IMR-90 (cell line): Measurements from ENCODE around the gene LMBR1L. TPM values are rescaled to one million over a fixed set of nuclear protein-coding genes. Genes with fewer than 3 reads are reported as not detected.

Experiments
- ATAC-seq: fragments of 200-7000 bp; cut with Tn5 transposase; 2 replicates; pipeline ENCODE4 v1.9.1; 2020; ENCODE audit warnings: low read depth, mild to moderate bottlenecking, moderate library complexity
- BruUV-seq: library from RNA; stranded (reverse); fragments of 400-500 nt; replicated peaks from 2 replicates; lab custom pipeline; 2021; lab: Mats Ljungman, UMichigan
- CTCF ChIA-PET: fragments of 300-600 bp; formaldehyde crosslinking; extraction: SDS; loops from one replicate; lab custom pipeline; 2021; ENCODE audit warnings: antibody characterized with exemption; lab: Yijun Ruan, JAX
- POLR2A ChIA-PET: fragments of 300-600 bp; sonication (Branson Sonifier 250); formaldehyde crosslinking; loops from one replicate; lab custom pipeline; 2022; ENCODE audit warnings: antibody characterized with exemption; ENCODE audit not compliant: unreplicated experiment; lab: Charles Lee
- DNase-seq: peaks from one replicate; pipeline ENCODE4 v3.0.0; 2013
- H2AFZ ChIP-seq: replicated peaks from 2 replicates; pipeline ENCODE3; 2013; ENCODE audit warnings: low read length, mild to moderate bottlenecking; ENCODE audit not compliant: poor library complexity
- H2AK5ac ChIP-seq: 2 replicates; pipeline ENCODE4 v1.6.1; 2013; ENCODE audit warnings: low read depth, low read length, inconsistent platforms
- H2AK9ac ChIP-seq: replicated peaks from 2 replicates; pipeline ENCODE3; 2013; ENCODE audit warnings: mild to moderate bottlenecking, low read depth, low read length, moderate library complexity; ENCODE audit not compliant: poor library complexity
- H2BK120ac ChIP-seq: 2 replicates; pipeline ENCODE4 v1.6.1; 2013; ENCODE audit warnings: low read depth, low read length, inconsistent platforms
- H2BK15ac ChIP-seq: 3 replicates; pipeline ENCODE4 v1.6.1; 2013; ENCODE audit warnings: low read depth, low read length, inconsistent platforms
- H2BK20ac ChIP-seq: 2 replicates; pipeline ENCODE4 v1.6.1; 2013; ENCODE audit warnings: low read depth, mild to moderate bottlenecking, inconsistent platforms, low read length, moderate library complexity
- H2BK5ac ChIP-seq: 2 replicates; pipeline ENCODE4 v1.6.1; 2013; ENCODE audit warnings: mild to moderate bottlenecking, low read depth, low read length, inconsistent platforms; ENCODE audit not compliant: poor library complexity, severe bottlenecking
- H3K14ac ChIP-seq: replicated peaks from 2 replicates; pipeline ENCODE4 v1.6.1; 2013; ENCODE audit warnings: low read depth, low read length, inconsistent platforms
- H3K18ac ChIP-seq: 2 replicates; pipeline ENCODE4 v1.6.1; 2013; ENCODE audit warnings: low read depth, low read length, control low read depth
- H3K23ac ChIP-seq: 2 replicates; pipeline ENCODE4 v1.6.1; 2013; ENCODE audit warnings: low read depth, low read length, inconsistent platforms
- H3K27ac ChIP-seq: 2 replicates; pipeline ENCODE4 v1.5.1; 2013; ENCODE audit warnings: mild to moderate bottlenecking, control low read depth, low read length; ENCODE audit not compliant: insufficient read depth
- H3K27me3 ChIP-seq: 2 replicates; pipeline ENCODE4 v1.6.1; 2013; ENCODE audit warnings: low read length; ENCODE audit not compliant: control insufficient read depth, insufficient read depth
- H3K36me3 ChIP-seq: 2 replicates; pipeline ENCODE4 v1.6.1; 2013; ENCODE audit warnings: low read length, mixed read lengths; ENCODE audit not compliant: control insufficient read depth, insufficient read depth
- H3K4ac ChIP-seq: 2 replicates; pipeline ENCODE4 v1.6.1; 2013; ENCODE audit warnings: low read depth, low read length, inconsistent platforms
- H3K4me1 ChIP-seq: 2 replicates; pipeline ENCODE4 v1.6.1; 2013; ENCODE audit warnings: low read length, mixed read lengths; ENCODE audit not compliant: control insufficient read depth, insufficient read depth
- H3K4me2 ChIP-seq: 2 replicates; pipeline ENCODE4 v1.6.1; 2013; ENCODE audit warnings: low read depth, mild to moderate bottlenecking, control low read depth, low read length, moderate library complexity
- H3K4me3 ChIP-seq: 2 replicates; pipeline ENCODE4 v1.5.1; 2013; ENCODE audit warnings: low read depth, mild to moderate bottlenecking, control low read depth, low read length, moderate library complexity; ENCODE audit not compliant: insufficient read depth
- H3K56ac ChIP-seq: 2 replicates; pipeline ENCODE4 v1.6.1; 2013; ENCODE audit warnings: low read length, inconsistent platforms; ENCODE audit not compliant: insufficient read depth; ENCODE audit errors: extremely low read depth
- H3K79me1 ChIP-seq, 2 experiments: 2 replicates each; pipeline ENCODE4 v1.6.1; 2013; ENCODE audit warnings: low read length in 2 of 2, inconsistent platforms in 1 of 2, low read depth in 1 of 2
- H3K9ac ChIP-seq: 2 replicates; pipeline ENCODE4 v1.6.1; 2013; ENCODE audit warnings: low read depth, low read length, control low read depth
- H3K9me1 ChIP-seq: 2 replicates; pipeline ENCODE4 v1.6.1; 2013; ENCODE audit warnings: low read length, inconsistent platforms; ENCODE audit not compliant: insufficient read depth
- H3K9me3 ChIP-seq: 2 replicates; pipeline ENCODE4 v1.6.1; 2013; ENCODE audit warnings: low read length; ENCODE audit not compliant: control insufficient read depth, insufficient read depth
- H4K20me1 ChIP-seq: 2 replicates; pipeline ENCODE4 v1.6.1; 2013; ENCODE audit warnings: low read length, inconsistent platforms; ENCODE audit not compliant: insufficient read depth
- H4K5ac ChIP-seq: 2 replicates; pipeline ENCODE4 v1.6.1; 2013; ENCODE audit warnings: mild to moderate bottlenecking, low read depth, low read length, control low read depth
- H4K8ac ChIP-seq, 2 experiments: 2 replicates each; pipeline ENCODE4 v1.6.1; 2013; ENCODE audit warnings: low read depth in 2 of 2, low read length in 2 of 2, control low read depth in 1 of 2, inconsistent platforms in 1 of 2
- H4K91ac ChIP-seq: 2 replicates; pipeline ENCODE4 v1.6.1; 2013; ENCODE audit warnings: low read depth, low read length, inconsistent platforms; ENCODE audit not compliant: insufficient read depth
- BHLHE40 ChIP-seq: fragments of 150-350 bp; IDR thresholded peaks from 2 replicates; pipeline ENCODE4 v1.6.1; 2016; ENCODE audit warnings: mild to moderate bottlenecking, low read depth, low read length
- CHD1 ChIP-seq: IDR thresholded peaks from 2 replicates; pipeline ENCODE4 v1.6.1; 2012; ENCODE audit warnings: low read depth, low read length, improper control_type of control experiment
- FOS ChIP-seq: fragments of 150-350 bp; IDR thresholded peaks from 2 replicates; pipeline ENCODE4 v1.6.1; 2016; ENCODE audit warnings: low read depth, low read length
- MAZ ChIP-seq: IDR thresholded peaks from 2 replicates; pipeline ENCODE4 v1.6.1; 2012; ENCODE audit warnings: low read depth, mild to moderate bottlenecking, low read length, improper control_type of control experiment, moderate library complexity, borderline replicate concordance
- MXI1 ChIP-seq: IDR thresholded peaks from 2 replicates; pipeline ENCODE4 v1.6.1; 2012; ENCODE audit warnings: low read depth, mild to moderate bottlenecking, low read length, moderate library complexity, borderline replicate concordance
- NFE2L2 ChIP-seq: fragments of 150-350 bp; IDR thresholded peaks from 2 replicates; pipeline ENCODE4 v1.6.1; 2016; ENCODE audit warnings: low read depth, mild to moderate bottlenecking, low read length
- RAD21 ChIP-seq: IDR thresholded peaks from 2 replicates; pipeline ENCODE4 v1.6.1; 2012; ENCODE audit warnings: low read length, improper control_type of control experiment
- RCOR1 ChIP-seq: IDR thresholded peaks from 2 replicates; pipeline ENCODE4 v1.6.1; 2012; ENCODE audit warnings: mild to moderate bottlenecking, low read length, improper control_type of control experiment; ENCODE audit not compliant: insufficient replicate concordance
- RFX5 ChIP-seq: IDR thresholded peaks from 2 replicates; pipeline ENCODE4 v1.8.0; 2012; ENCODE audit warnings: low read depth, mild to moderate bottlenecking, low read length, moderate library complexity
- SMC3 ChIP-seq: fragments of 150-350 bp; IDR thresholded peaks from 2 replicates; pipeline ENCODE4 v1.6.1; 2016; ENCODE audit warnings: low read depth, mild to moderate bottlenecking, antibody characterized with exemption, low read length, moderate library complexity
- WGBS, 2 experiments: methylation state at CpG; one replicate each; pipeline versions ENCODE4 v1.1.5 to v1.1.7; 2013; ENCODE audit warnings: missing lambda C conversion rate in 2 of 2; ENCODE audit not compliant: insufficient read length in 1 of 2; ENCODE audit errors: extremely low coverage in 2 of 2; 5-methylcytosine and 5-hydroxymethylcytosine counted together
- dilution Hi-C: fragments of 300-500 bp; cut with HindIII; formaldehyde crosslinking; loops from one replicate; pipeline ENCODE4 v1.14.3; 2018; ENCODE audit warnings: low sequenced_read_pairs; ENCODE audit not compliant: unreplicated experiment
- in situ Hi-C: fragments of 300-500 bp; cut with MboI; formaldehyde crosslinking; loops from 3 replicates; pipeline ENCODE4 v1.14.3; 2019; ENCODE audit warnings: low sequenced_read_pairs, inconsistent platforms, mixed read lengths
- intact Hi-C: fragments of 100-400 bp; cut with micrococcal nuclease; formaldehyde crosslinking; loops from 2 replicates; pipeline ENCODE4 v1.10.0; 2022
- polyA plus RNA-seq, 3 experiments: library from polyadenylated mRNA; depleted of rRNA; stranded (reverse); fragments of >200 nt; gene quantifications; 2 replicates each; pipeline ENCODE4 v1.2.3, GENCODE V29; 2012; ENCODE audit warnings: low replicate concordance in 1 of 3
- total RNA-seq: library from RNA; depleted of rRNA; stranded (reverse); fragments of >200 nt; gene quantifications from 2 replicates; pipeline ENCODE4 v1.2.3, GENCODE V29; 2012
- TF ChIP-seq, protein P1 (sequence below): fragments of 150-350 bp; IDR thresholded peaks from 2 replicates; pipeline ENCODE4 v1.6.1; 2016; ENCODE audit warnings: low read depth, mild to moderate bottlenecking, low read length, moderate library complexity, borderline replicate concordance
- TF ChIP-seq, protein P2 (sequence below): fragments of 150-350 bp; IDR thresholded peaks from 2 replicates; pipeline ENCODE4 v1.6.1; 2017; ENCODE audit warnings: mild to moderate bottlenecking, antibody characterized with exemption, low read length, low read depth

LMBR1L gene
- total and polyA plus RNA-seq, 2 of the 4 experiments (the other 2 are of a cell fraction), result 33.0 to 44.6 TPM

DNA sequence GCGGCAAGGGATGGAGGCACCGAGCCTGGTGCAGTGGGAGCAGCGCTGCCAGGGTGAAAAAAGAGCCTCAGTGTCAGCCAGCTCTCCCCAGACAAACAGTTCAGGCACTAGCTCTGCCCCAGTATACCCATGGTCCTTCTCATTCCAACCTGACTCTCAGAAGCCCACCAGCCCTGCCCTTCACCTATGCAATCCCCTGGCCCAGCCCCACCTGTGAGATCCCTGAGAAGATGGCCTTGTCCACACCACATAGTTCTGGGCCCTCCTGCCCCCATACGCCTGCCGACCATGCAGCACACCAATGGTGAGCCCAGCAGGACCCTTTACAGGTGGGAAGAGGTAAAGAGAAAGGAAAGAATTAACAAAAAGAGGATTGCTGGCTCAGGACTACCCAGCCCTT is 56.6 kb downstream of the LMBR1L start:
- Histone ChIP-seq H4K91ac (no peak overlapping the region), H3K4me3 (no peak overlapping the region), H2BK5ac (no peak overlapping the region), H3K4ac (no peak overlapping the region), H3K27ac (no peak overlapping the region), H3K4me1 (peaks cover 14% of the 10 kb centered on the region), H2BK120ac (no peak overlapping the region), H3K9ac (no peak overlapping the region), H4K5ac (no peak overlapping the region), H2AK9ac (no peak overlapping the region), H2BK20ac (no peak overlapping the region), H3K14ac (no peak overlapping the region), H3K9me1 (peaks cover 35% of the 10 kb centered on the region), H3K79me1 (peaks cover 26 to 93% of the 10 kb centered on the region in 2 experiments), H3K27me3 (no peaks in the 10 kb centered on the region), H2BK15ac (no peak overlapping the region), H3K18ac (no peak overlapping the region), H3K9me3 (no peaks in the 10 kb centered on the region), H3K23ac (no peak overlapping the region), H3K36me3 (peaks cover 59% of the 10 kb centered on the region), H4K8ac (no peak overlapping the region), H4K20me1 (peaks cover 98% of the 10 kb centered on the region), H3K4me2 (no peak overlapping the region), H2AFZ (no peak overlapping the region), H2AK5ac (no peak overlapping the region), H3K56ac (no peak overlapping the region)
- DNase-seq (no peak), ATAC-seq (no peak)
- POLR2A ChIA-PET, result no interaction called here
- CTCF ChIA-PET, result no interaction called here
- no TSS peak for BruUV-seq
- TF ChIP-seq RCOR1, result no peak
- TF ChIP-seq FOS, result no peak
- no peak for TF ChIP-seq MAZ
- TF ChIP-seq RFX5, result no peak
- TF ChIP-seq, protein P1, sequence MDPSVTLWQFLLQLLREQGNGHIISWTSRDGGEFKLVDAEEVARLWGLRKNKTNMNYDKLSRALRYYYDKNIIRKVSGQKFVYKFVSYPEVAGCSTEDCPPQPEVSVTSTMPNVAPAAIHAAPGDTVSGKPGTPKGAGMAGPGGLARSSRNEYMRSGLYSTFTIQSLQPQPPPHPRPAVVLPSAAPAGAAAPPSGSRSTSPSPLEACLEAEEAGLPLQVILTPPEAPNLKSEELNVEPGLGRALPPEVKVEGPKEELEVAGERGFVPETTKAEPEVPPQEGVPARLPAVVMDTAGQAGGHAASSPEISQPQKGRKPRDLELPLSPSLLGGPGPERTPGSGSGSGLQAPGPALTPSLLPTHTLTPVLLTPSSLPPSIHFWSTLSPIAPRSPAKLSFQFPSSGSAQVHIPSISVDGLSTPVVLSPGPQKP, result no peak
- TF ChIP-seq BHLHE40, result no peak
- TF ChIP-seq, protein P2, sequence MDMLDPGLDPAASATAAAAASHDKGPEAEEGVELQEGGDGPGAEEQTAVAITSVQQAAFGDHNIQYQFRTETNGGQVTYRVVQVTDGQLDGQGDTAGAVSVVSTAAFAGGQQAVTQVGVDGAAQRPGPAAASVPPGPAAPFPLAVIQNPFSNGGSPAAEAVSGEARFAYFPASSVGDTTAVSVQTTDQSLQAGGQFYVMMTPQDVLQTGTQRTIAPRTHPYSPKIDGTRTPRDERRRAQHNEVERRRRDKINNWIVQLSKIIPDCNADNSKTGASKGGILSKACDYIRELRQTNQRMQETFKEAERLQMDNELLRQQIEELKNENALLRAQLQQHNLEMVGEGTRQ, result no peak
- TF ChIP-seq SMC3, result no peak
- no peak for TF ChIP-seq NFE2L2
- TF ChIP-seq MXI1, result no peak
- TF ChIP-seq RAD21, result no peak
- no peak for TF ChIP-seq CHD1
- WGBS, 2 experiments, result 100% methylated on average over 3 of the region's 5 CpGs; no CpG with 5 or more reads in 1 of the 2 experiments
- dilution Hi-C loops, result no loop called here
- in situ Hi-C loops, result no loop called here
- intact Hi-C loops, result no loop called here
